Epidermal melanocyte (primary cell): ENCODE measurements around the gene ICE2.
"Not testable (repeated sequence)": the region's sequence is repeated elsewhere in the genome, so short reads cannot be mapped to it uniquely, and the experiment has no call there.

Experiments used
- DNase-seq: peaks from one replicate; pipeline ENCODE4 v3.0.0; 2011; ENCODE audit warnings: low spot score; ENCODE audit not compliant: insufficient read length

ICE2 gene

DNA sequence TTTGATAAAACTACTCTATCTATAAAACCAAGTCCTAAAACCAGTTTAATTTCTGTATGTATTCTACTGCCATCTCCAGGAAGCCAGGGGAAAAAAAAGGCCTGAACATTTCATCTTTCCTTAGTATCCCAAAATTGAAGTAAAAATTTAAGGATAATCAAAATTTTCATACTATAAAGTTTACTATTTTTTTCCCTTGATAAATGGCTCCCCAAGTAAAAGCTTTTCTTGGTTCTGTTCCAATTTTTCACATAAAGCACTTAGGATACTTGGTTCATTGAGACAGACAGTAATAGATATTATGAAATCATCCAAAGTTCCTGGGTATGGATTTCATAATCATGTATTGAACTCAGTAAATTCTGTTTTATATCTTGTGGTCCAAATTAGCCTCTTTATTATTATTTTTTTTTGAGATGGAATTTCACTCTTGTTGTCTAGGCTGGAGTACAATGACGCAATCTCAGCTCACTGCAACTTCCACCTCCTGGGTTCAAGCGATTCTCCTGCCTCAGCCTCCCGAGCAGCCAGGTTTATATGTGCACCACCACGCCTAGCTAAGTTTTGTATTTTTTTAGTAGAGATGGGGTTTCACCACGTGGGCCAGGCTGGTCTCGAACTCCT lies 34.5 kb downstream of the ICE2 start:
- DNase-seq = no peak

DNA sequence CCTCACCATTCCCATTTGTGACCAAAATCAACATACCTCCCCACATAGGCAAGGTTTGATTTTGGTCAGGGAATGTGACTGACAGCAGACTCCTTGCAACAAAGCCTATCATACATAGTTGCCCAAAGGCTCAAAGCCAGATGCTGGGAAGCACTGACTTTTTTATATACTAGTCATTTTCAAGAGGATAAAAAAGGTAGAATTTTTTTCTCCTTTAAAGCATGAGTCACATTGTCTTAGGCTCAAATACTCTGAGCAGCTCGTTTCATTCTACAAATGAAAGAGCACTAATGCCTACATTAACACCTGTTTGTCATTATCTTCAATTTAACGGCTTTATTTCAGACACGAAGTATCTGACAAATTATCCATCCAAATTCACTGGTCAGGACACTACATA lies 36.2 kb downstream of the ICE2 start:
- DNase-seq = no peak

DNA sequence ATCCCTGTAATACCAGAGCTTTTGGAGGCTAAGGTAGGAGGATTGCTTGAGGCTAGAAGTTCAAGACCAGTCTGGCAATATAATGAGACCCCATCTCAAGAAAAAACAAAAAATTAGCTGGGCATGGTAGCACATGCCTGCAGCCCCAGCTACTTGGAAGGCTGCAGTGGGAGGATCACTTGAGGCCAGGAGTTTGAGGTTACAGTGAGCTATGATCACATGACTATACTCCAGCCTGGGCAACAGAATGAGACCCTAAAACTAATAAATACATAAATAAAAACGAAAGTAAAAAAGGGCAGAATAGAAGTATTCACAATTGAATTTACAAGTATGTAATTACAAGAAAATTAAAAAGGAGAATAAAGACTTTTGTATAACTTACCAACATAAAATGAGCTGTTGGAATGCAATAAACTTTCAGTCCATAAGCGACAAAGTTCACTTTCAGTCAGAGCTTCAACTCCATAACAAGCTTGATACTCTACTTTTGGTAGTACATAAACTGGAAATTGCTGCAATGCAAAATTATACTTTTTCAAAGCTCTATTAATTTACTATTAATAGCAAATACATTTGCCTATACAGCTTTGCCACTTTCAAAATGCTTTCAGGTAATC lies 36.8 kb downstream of the ICE2 start:
- no peak for DNase-seq

DNA sequence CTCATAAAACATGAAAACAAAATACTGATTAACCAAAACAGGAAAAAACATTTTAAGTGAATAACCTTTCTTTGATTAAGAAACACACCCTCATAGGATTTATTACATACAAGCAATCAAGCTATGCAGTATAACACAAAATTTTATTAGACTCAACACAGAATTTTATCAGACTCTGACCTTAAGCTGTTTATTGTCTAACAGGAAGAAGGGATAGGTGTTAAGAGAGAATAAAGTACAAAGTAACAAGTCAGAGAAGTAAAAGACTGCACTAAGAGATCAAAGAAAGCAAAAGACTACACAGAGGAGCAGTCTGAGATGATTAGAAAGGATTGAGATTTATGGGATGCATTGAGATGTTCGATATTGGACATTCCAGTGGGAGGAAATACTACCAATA lies 37.6 kb downstream of the ICE2 start:
- DNase-seq = no peak

DNA sequence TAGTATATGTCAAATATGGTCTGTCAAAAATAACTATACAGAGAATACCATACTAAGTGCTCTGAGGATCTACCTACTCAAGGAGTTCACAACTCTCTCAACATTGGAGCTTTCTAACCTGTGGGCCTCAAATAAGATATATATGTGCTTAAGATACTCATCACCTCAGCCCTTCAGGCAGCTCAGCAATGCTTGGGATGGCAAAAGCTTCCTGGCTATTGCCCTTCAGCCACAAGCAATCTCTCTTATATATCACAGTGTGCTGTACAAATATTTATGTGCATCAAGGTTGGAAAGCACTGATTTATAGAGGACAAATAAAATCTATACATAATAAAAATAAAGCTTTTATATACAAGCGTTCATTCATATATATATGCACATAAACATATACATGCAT lies 40.3 kb downstream of the ICE2 start:
- DNase-seq = no peak

DNA sequence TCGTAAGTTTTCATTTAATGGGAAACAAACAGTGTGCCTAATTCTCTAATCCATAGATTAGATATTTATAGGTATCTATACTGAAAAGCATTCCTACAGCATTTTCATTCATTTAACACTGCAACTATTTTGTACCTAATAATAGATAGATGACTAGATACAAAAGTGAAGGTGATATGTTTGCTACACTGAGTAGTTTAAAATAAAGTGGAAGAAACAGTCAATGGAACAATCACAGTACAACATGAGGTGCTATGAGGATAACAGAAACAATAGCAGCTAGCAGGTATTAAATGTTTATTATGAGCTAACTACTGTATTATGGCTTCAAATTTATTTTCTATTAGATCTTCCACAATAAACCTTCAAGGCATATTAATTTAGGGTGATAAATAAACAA lies 50.0 kb downstream of the ICE2 start:
- DNase-seq = no peak

DNA sequence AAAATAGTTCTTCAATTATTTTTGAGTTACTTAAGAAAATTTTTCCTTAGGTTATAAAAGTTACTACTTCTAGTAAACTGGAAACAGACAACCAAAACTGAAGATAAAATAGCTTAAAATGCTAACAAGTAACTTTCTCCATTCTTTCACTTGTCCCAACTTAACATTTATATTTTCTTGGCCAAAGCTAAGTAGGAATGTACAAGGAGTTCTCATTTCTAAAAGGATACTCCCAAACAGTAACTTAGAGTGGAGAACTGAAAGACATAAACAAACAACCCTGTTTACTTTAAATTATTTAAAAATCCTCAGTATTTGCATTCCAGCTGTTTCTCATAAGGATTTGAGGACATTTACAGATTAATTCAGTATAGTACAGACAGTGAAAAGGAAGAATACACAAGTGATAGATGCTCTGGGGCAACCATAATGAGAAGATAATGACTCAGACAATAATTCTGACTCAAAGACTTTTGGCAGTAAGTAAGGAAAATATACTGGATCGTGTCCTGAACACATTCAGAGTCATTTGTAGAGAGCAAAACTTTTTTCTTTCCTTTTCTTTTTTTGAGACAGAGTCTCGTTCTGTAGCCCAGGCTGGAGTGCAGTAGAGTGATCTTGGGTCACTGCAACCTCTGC lies 52.0 kb downstream of the ICE2 start:
- DNase-seq = no peak

DNA sequence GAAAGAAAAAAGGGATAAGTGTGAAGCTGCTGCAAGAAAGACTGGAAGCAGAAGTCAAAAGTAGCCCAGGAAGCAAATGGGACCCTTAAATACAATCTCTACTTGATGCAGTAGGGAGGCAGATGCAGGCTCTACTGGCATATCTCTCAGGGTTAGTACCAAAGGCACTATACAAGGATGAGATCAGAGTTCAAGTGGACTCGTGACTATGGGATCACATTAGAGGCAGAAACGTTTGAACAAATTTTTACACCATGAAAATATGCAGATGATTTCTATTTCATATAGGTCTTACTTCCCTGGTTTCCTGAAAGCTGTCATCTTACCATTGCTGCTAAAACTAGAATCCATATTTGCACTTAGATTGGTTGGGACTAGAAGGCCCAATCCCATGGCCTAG lies 53.5 kb downstream of the ICE2 start:
- DNase-seq = no peak

DNA sequence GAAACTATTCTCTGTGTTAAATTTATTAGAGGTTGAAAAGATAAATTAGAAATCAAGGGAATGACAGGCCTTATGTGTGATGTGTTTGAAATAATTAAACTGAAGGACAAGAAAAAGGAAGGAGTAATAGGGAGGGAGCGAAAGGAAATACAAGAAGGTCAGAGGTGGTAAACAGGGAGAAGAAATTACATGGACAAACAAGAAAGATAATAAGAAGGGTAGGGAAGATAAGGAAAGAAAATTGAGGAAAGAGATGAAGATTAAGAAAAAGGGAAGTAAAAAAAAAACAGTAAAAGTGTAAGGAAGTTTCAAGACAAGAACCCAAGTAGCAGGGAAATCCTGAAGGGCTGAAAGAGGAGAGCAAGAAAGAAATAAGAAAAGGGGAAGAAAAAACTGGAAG lies 54.9 kb downstream of the ICE2 start:
- no peak for DNase-seq

DNA sequence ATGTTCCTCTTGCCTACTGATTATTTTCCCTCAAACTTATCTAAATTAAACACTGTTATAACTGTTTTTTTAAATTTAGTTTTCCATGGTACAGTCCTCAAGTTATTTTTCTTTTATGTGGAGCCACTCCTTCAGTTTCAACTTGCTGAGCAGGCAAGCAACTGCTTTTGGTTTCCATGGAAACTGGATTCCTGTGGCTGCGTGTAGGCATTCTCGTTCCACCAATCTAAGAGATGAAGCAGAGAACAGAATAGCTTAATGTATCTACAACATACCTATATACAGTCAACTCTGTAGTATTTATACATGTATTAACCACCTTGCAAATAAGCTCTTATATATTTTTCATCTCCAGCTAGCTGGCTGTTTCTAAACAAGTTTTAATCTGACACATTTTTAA lies 55.4 kb downstream of the ICE2 start:
- DNase-seq = no peak

DNA sequence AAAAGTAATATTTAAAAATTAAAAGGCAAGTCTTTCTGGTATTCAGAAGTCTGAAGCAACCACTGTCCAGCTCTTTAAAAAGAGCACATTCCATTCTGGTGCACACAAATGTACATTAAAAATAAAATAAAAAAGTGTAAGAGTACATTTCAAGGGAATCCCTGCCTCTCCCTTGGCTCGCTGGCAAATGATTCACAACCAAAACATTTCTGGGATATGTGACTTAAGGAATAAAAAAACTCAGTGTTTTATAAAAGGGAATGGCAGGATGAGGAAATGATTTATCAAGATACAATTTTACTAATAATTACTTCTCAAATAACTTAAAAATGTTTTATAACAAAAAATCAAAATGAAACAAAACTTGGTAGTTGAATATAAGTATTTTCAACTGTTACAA lies 57.4 kb downstream of the ICE2 start:
- DNase-seq = no peak

DNA sequence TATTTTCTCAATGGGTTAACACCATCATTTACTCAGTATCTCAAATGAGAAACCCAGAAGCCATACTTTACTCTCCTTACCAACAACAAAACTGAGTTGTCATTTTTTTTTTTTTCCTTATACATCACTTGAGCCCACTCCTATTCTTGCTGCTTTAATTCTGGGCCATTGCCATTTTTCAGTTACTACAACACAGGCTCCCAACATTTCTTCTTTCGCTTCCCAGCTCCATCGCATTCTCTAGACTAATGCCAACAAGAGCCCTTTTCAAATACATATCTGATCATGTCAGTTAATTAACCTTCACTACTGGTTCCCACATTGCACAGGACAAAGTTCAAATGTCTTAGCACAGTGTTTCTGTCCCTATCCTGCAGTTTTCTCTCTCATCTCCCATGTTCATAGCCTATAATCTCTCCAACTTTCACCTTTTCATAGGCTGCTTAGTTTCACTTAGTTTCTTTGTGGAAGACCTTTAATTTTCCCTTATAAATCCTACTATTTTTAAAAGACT lies 58.7 kb downstream of the ICE2 start:
- DNase-seq = no peak

DNA sequence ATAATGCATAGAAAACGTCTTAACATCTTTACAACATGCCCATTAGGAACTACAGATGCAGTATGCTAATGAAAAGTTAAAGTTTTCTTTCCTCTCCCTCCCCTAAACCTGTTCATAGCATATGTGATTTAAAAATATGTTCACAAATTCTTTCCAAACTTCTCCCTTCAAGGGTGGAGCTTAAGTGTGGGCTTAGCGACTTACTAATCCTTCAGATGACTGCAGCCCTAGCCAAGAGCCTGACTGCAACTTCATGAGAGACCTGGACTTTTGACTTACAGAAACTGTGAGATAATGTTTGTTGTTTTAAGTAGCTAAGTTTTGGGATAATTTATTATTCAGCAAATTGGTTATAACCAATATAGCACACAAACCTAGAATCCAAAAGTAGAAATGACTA lies 59.2 kb downstream of the ICE2 start:
- no peak for DNase-seq

DNA sequence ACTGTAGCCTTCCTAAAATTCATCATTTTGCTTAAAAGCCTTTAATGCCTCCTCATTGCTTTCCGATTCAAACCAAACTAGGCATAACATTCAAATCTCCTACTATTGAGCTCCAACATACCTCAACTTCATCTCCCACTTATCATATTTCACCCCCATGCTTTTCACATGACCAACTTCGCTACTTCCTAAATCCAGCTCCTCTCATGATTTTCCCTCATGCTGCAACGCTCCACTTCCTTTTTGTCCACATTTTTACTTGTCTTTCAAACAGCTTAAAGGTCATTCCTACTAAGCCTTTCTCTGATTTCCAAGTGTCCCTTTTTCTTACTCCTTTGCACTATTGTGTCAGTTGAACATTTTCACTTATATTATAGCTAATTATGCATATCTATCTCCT lies 60.8 kb downstream of the ICE2 start:
- DNase-seq = no peak

DNA sequence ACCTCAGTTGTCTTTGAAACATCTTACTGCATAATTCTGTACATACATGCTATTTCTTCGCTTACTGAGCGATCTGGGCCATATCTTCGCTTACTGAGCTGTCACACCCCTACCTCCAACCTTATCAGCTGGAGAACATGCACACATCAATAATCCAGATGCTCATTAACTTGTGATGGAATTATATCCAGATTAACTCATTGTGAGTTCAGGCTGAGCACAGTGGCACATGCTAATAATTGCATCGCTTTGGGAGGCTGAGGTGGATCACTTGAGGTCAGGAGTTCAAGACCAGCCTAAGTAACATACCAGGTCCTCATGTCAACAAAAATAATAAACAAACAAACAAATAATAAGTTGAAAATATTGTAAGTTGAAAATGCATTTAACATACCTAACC lies 61.8 kb downstream of the ICE2 start:
- no peak for DNase-seq

DNA sequence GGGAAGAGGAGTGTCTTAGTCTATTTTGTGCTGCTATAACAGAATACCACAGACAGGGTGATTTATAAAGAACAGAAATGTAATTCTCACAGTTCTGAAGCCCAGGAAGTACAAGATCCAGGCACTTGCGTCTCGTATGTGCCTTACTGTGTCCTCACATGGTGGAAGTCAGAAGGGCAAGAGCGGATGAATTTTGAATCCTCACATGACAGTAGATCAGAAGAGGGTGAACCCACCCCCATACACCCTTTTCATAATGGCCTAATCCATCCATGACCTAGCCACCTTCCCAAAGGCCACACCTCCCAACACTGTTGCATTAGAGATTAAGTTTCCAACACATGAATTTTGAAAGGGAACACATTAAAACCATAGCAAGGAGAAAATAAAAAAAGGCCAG lies 62.5 kb downstream of the ICE2 start:
- no peak for DNase-seq

DNA sequence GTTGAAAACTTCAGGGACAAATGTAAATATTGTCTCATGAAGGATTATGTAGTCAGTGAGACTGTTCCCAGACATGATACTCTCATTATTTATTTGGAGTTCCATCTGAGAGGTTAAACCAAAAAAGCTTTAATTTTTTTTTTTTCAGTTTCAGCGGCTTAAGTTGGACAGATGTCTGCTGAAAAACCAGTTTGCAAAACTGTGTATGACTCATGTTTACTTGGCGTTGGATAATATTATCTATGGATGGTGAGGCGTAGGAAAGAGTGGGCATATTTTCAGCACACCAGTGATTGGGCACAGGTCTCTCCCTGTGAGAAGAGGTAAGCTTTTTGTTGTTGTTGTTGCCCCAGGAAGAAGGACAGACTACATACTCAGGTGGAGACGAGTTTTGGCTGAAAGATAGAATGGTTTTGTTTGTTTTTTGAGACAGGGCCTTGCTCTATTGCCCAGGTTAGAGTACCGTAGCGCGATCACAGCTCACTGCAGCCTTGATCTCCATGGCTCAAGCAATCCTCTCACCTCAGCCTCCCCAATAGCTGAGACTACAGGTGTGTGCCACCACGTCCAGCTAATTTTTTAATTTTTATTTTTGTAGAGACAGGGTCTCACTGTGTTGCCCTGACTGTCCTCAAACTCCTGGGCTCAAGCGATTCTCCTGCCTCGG lies 64.8 kb downstream of the ICE2 start:
- no peak for DNase-seq

DNA sequence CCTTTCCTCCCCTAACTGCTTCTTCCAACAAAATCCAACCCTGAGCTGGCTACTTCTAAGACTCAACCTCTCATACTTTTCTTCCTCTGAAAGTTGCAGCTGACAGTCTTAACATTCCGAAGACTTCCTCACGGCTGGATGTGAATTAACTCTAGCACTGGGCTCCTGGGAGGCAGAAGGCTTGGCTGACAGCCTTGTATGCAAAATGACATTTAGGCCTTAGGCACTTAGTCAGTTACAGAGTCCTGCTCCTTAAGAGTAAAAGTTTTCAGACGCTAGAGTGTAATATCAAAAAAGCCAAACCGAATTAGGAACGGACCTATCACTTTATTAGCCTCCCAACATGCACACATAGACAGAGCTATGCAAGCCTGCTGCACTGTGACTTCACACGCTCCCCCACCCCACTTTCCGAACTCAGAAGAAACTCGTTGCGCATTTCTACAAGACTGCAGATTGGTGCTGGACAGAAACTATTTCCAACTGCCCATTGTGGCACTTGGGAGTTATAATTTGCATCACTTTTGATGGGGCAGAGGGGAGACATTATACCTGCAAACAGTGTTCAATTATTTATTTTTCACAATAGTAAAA lies 65.6 kb downstream of the ICE2 start:
- DNase-seq = no peak

DNA sequence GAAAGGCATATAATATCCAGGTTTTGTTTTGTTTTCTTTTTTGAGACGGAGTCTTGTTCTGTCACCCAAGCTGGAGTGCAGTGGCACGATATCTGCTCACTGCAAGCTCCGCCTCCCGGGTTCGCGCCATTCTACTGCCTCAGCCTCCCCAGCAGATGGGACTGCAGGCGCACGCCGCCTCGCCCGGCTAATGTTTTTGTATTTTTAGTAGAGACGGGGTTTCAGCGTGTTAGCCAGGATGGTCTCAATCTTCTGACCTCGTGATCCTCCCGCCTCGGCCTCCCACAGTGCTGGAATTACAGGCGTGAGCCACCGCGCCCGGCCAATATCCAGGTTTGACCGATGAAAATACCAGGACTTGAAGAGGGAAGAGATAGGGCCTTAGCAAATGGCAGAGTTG lies 66.1 kb downstream of the ICE2 start:
- DNase-seq = not testable (repeated sequence)

DNA sequence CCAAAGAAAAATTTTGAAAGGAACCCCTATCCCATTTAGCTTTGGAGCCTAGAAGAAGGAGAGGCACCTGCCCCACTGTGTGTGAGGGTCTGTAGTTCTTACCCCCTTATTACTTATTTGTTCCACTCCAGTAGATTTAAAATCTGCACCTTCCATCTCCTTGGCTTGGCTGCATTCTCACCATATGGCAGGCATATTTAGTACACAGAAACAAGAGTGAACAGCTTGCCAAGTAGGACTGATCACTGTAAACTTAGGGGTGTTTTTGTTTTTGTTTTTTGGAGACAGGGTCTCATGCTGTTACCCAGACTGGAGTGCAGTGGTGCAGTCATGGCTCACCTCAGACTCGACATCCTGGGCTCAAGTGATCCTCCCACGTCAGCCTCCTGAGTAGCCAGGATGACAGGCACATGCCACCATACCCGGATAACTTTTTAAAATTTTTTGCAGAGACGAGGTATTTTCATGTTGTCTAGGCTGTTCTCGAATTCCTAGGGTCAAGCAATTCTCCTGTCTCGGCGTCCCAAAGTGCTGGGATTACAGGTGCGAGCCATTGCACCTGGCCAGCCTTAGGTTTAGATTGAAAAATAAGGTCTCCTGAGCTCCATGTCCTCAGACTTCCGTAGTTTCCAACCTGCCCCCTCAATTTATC lies 67.0 kb downstream of the ICE2 start:
- DNase-seq = no peak

DNA sequence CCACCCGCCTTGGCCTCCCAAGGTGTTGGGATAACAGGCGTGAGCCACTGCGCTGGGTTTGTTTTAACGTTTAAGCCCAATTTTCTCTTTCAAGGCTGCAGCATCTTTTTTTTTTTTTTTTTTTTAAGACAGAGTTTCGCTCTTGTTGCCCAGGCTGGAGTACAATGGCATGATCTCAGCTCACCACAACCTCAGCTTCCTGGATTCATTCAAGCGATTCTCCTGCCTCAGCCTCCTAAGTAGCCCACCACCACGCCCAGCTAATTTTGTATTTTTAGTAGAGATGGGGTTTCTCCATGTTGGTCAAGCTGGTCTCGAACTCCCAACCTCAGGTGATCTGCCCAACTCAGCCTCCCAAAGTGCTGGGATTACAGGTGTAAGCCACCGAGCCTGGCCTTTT lies 68.6 kb downstream of the ICE2 start:
- not testable (repeated sequence) for DNase-seq
